ENCODE results near the gene ACTG2.
"Not testable (repeated sequence)": the region's sequence is repeated elsewhere in the genome, so short reads cannot be mapped to it uniquely, and the experiment has no call there.

ACTG2 gene

GRCh38 chr2:73937899-73938298, 45.1 kb downstream of the ACTG2 start:
- no peak overlapping the region for H3K4me3 ChIP-seq (ENCODE audit: low read depth, low read length)
- TF ChIP-seq CTCF (IDR thresholded peaks at IDR 0.05; ENCODE audit: borderline replicate concordance, insufficient read depth, low read depth, low read length), result no peak

GRCh38 chr2:73938718-73939352, 46.0 kb downstream of the ACTG2 start:
- H3K4me3 ChIP-seq (ENCODE audit: low read depth, low read length), result no peak overlapping the region
- no peak for TF ChIP-seq CTCF (IDR thresholded peaks at IDR 0.05; ENCODE audit: borderline replicate concordance, insufficient read depth, low read depth, low read length)

GRCh38 chr2:73939419-73939818, 46.6 kb downstream of the ACTG2 start:
- H3K4me3 ChIP-seq (ENCODE audit: low read depth, low read length), result no peak overlapping the region
- TF ChIP-seq CTCF (IDR thresholded peaks at IDR 0.05; ENCODE audit: borderline replicate concordance, insufficient read depth, low read depth, low read length), result no peak

GRCh38 chr2:73940066-73940465, 47.3 kb downstream of the ACTG2 start:
- not testable (repeated sequence) for H3K4me3 ChIP-seq (ENCODE audit: low read depth, low read length)

GRCh38 chr2:73942664-73943063, 49.9 kb downstream of the ACTG2 start:
- H3K4me3 ChIP-seq (ENCODE audit: low read depth, low read length), result no peak overlapping the region
- TF ChIP-seq CTCF (IDR thresholded peaks at IDR 0.05; ENCODE audit: borderline replicate concordance, insufficient read depth, low read depth, low read length), result no peak

GRCh38 chr2:73944714-73945113, 51.9 kb downstream of the ACTG2 start:
- H3K4me3 ChIP-seq (ENCODE audit: low read depth, low read length), result no peak overlapping the region
- TF ChIP-seq CTCF (IDR thresholded peaks at IDR 0.05; ENCODE audit: borderline replicate concordance, insufficient read depth, low read depth, low read length), result no peak

- no peak overlapping the region for H3K4me3 ChIP-seq (ENCODE audit: low read depth, low read length)
- no peak for TF ChIP-seq CTCF (IDR thresholded peaks at IDR 0.05; ENCODE audit: borderline replicate concordance, insufficient read depth, low read depth, low read length)
These were observed 53.4 kb downstream of the ACTG2 start for GRCh38 chr2:73946215-73946614.

GRCh38 chr2:73946666-73947065, 53.9 kb downstream of the ACTG2 start:
- no peak for TF ChIP-seq CTCF (IDR thresholded peaks at IDR 0.05; ENCODE audit: borderline replicate concordance, insufficient read depth, low read depth, low read length)
- no peak overlapping the region for H3K4me3 ChIP-seq (ENCODE audit: low read depth, low read length)

All from GM12875 (cell line).